HG02571 (cell line): ENCODE measurements around the gene RPS27L.
"Not testable (repeated sequence)": the region's sequence is repeated elsewhere in the genome, so short reads cannot be mapped to it uniquely, and the experiment has no call there.

Source experiments
- ATAC-seq: cut with Tn5 transposase; IDR thresholded peaks from one replicate; pipeline ENCODE4 v1.9.1; 2021; ENCODE audit warnings: mild to moderate bottlenecking, moderate library complexity; ENCODE audit not compliant: unreplicated experiment

Gene RPS27L

DNA sequence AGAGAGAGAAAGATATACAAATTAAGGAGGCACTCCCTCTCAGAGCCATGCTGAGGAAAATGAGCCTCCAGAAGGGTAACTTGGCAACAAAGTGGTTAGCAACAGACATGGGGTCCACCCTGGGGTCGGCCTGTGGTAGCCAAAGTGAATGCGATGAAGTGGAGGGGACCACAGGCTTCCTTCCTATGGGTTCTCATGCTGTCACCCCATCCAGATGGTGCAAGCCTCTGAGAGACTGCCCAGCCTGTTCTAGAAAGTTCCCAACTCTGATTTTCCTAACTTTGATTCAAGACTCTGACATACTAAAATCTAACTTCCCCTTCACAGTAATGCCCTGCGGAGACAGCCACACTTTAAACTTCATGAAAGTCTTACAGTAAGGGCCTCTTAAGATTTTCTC is 53.9 kb downstream of the RPS27L start:
- no peak for ATAC-seq

DNA sequence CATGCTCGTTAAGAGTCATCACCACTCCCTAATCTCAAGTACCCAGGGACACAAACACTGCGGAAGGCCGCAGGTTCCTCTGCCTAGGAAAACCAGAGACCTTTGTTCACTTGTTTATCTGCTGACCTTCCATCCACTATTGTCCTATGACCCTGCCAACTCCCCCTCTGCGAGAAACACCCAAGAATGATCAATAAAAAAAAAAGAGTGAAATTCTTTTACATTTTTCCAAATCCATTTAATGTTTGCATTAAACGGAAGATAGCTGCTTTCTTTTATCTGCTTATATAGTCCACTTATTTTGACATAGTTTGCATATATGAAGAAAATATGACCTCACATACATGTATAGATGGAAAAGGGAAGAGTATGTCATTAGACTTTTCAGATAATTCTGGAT is 57.7 kb downstream of the RPS27L start:
- not testable (repeated sequence) for ATAC-seq

DNA sequence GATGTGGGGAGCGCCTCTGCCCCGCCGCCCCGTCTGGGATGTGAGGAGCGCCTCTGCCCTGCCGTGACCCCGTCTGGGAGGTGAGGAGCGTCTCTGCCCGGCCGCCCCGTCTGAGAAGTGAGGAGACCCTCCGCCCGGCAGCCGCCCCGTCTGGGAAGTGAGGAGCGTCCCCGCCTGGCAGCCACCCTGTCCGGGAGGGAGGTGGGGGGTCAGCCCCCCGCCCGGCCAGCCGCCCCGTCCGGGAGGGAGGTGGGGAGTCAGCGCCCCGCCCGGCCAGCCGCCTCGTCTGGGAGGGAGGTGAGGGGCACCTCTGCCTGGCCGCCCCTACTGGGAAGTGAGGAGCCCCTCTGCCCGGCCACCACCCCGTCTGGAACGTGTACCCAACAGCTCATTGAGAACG is 58.4 kb downstream of the RPS27L start:
- not testable (repeated sequence) for ATAC-seq
